ENCODE measurements around the gene CNNM4. TPM values are rescaled to one million over a fixed set of nuclear protein-coding genes. Genes with fewer than 3 reads are reported as not detected.
A peak's percentile ranks its signal among the peaks of the same experiment; 100 is the strongest.

Gene CNNM4
- polyA plus RNA-seq, 3 donors: 12.6 to 16.7 (median 13.8) TPM

DNA sequence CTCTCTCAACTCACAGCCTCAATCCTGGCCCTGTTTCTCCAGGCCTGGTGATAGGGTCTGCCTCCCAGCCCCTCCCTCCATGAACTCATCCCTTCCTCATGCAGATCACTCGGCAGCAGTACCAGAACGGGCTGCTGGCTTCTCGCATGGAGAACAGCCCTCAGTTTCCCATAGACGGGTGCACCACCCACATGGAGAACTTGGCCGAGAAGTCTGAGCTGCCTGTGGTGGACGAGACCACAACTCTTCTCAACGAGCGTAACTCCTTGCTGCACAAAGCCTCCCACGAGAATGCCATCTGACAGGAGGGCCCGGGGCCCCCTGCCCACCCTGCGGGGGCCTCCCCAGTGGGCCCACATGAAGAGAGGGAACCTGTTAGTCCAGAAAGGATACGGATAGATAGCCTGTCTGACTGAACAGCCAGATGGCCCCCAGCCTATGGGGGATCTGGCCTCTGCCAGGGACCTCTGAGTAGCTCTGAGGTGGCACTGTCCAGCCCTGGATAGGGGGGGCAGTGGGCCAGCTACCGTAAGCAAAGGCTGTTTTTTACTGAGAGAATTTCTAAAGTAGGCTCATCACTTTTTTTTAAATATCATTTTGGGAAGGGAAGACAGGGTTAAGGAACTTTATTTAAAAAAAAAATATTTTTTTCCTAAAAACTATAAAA is 48.6 kb downstream of the CNNM4 start:
- no peak for DNase-seq

DNA sequence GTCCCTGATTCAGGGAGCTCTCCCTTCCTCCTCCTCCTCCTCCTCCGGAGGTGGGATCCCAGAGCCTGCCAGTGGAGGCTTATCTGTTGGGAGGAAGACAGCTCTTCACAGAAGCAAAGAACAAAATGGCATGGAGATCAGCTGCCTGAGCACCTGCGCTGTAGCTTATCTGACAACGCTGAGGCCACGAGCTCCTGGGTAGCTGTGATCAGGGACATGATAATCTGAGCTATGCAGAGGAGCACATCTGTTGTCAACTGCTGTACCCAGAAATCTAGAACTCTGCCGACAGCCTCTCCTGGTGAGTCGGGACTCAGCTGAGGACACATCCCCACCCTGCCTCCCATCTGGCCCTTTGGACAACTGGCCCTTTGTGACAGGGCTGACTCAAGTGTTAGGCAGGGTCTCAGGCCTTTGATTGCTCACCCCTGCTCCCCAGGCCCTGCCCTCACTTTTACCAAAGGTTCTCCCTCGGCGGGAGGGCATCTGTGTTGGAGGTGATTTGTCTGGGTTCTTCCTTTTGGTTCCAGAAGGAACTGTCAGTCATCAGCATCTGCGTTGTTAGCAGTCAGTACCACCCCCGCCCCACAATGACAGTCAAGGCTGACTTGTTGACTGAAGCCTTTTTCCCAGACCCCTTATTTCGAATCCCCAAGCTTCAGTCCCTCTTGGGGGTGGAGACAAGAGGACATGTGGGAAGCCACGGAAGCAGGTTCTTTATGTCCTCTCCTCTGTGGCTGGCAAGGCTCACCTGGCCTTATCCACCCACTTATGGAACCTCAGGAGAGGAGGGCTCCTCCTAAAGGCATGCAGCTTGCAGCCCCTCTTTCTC is 49.5 kb downstream of the CNNM4 start:
- DNase-seq: no peak

DNA sequence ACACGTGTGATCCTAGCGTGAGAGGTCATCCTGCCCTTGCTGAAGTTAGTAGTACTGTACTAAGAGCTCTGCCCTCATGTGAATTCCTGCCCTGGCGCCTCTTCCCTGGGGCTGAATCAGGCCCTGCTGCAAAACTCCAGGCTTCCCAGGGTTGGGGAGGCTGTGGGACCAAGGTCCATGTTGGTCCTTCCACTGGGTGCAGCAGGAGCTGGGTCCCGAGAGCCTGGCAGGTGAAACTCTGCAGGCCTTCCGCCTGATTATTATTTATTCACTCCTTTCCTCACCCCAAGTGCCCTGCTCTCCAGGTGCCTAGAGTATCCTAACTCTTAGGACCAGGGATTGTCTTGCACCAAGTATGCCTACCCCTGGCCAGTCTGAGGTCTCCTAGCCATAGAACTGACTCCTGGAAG is 50.1 kb downstream of the CNNM4 start:
- DNase-seq: no peak

DNA sequence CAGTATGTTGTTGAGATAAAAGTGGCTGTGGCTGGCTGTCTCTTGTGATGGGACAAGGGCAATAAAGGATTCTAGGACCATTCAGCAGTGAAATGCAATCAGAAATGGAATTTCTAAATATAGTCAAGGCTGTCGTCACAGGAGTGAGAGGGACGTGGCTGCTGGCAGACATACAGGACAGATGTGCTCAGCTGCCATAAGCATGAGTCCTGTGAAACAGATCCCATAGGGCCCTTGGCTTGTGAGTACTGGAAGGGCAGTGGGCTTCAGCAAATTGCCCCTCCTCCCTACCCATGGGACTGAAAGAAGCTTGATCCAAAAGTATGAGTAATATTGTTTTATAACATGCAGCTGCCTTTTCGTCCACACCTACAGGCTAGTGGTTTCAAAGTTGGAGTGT is 51.2 kb downstream of the CNNM4 start:
- no peak for DNase-seq

DNA sequence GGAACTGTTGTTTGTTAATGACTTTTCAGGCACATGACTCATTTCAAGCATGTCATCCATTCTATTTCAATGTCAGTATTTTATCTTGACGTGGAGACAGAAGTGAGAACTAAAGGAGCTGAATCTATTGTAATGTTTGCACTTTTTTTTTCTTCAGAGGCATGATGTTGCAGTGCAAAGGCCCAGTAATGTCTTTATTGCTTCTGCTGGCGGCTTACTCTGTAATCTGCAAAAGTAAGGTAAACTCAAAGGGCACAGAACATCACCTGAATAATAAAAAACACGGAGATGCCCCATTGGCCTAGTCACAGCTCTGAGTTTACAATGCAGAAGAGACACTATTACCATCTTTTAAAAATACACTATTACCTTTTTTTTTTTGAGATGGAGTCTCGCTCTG is 53.0 kb downstream of the CNNM4 start:
- no peak for DNase-seq

DNA sequence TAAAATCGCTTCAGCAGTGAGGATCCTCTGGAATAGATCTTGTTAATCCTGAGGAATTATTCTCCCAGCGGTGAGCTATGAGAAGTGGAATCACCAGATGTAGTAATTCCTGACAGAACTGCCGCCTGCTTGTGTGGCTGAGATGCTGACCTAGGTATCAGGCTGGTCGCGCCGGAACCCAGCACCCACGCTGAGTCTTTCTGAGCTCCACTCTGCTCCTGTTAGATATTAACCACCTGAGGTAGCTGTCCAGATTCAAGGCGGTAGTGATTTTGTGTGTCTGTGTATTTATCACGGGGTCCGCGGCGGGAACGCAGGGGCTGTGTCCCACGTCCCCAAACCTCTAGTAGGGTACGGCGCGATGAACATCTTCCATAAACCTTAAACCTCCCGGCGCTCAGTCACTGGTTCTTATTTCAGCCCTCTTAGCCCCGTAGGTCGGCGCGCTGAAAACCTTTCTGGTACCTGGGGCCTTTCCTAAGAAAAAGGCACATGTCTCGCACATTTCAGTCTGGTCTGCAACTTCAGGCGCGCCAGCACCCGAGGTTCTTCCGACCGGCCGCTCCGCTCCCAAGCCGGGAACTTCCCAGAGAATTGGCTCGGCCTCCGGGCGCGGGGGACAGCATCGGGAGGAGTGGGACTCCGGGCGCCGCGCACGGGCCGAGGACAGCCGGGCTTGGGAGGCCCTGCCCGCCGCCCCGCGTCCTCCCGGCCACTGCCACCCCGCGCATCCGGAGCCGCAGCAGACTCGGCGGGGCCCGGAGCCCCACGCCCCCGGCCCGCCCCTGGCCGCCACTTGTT is 54.8 kb downstream of the CNNM4 start:
- no peak for DNase-seq

DNA sequence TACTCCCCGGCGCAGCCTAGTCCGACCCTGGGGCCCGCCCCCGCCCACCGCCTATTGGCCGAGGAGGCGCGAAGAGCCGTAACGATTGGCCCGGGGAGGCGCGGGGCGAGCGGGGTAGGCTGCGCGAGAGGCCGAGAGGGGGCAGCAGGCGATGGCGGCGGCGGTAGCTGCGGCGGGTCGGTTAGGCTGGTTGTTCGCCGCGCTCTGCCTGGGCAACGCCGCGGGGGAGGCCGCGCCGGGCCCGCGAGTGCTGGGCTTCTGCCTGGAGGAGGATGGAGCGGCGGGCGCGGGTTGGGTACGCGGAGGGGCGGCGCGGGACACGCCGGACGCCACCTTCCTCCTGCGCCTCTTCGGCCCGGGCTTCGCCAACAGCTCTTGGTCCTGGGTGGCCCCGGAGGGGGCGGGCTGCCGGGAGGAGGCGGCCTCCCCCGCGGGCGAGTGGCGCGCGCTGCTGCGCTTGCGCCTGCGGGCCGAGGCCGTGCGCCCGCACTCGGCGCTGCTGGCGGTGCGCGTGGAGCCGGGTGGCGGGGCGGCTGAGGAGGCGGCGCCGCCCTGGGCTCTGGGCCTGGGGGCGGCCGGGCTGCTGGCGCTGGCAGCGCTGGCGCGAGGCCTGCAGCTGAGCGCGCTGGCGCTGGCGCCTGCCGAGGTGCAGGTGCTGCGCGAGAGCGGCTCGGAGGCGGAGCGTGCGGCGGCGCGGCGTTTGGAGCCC is 55.6 kb downstream of the CNNM4 start, which contains the start of gene CNNM3:
Gene CNNM3 (plus strand): TSS at position 142 of the 709 bp plus-strand sequence. CDS start 10 bp downstream, at position 152.
- DNase-seq: peak; percentile 95

DNA sequence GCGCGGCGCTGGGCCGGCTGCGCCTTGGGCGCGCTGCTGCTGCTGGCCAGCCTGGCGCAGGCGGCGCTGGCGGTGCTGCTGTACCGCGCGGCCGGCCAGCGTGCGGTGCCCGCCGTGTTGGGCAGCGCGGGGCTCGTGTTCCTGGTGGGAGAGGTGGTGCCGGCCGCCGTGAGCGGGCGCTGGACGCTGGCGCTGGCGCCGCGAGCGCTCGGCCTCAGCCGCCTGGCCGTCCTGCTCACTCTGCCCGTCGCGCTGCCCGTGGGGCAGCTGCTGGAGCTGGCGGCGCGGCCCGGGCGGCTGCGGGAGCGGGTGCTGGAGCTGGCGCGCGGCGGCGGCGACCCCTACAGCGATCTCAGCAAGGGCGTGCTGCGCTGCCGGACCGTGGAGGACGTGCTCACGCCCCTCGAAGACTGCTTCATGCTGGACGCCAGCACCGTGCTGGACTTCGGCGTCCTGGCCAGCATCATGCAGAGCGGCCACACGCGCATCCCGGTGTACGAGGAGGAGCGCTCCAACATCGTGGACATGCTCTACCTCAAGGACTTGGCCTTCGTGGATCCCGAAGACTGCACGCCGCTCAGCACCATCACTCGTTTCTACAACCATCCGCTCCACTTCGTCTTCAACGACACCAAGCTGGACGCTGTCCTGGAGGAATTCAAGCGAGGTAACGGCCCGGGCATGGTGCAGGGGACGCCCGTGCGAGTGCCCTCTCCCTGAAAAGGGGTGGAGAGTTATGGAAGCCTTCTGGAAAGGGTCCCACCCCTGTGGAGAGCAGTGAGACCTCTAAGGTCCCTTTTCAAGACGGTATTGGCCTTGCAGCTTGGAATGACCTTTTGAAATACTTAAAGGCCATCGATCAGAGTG is 56.4 kb downstream of the CNNM4 start:
- DNase-seq: no peak

DNA sequence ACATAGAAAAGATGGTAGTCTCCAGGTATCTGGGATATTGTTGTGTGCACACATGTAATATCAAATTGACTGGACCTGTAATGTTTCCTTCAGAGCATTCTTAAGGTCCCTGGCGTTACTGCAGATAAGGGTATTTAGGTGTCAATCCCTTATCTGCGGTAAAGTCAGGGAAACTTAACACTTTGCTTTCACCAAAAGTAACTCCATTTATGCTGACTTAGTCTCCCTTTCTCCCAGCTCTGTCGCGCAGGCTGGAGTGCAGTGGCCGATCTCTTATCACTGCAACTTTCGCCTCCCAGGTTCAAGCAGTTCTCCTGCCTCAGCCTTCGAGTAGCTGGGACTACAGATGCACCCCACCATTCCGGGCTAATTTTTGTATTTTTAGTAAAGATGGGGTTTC is 57.2 kb downstream of the CNNM4 start:
- DNase-seq: no peak

DNA sequence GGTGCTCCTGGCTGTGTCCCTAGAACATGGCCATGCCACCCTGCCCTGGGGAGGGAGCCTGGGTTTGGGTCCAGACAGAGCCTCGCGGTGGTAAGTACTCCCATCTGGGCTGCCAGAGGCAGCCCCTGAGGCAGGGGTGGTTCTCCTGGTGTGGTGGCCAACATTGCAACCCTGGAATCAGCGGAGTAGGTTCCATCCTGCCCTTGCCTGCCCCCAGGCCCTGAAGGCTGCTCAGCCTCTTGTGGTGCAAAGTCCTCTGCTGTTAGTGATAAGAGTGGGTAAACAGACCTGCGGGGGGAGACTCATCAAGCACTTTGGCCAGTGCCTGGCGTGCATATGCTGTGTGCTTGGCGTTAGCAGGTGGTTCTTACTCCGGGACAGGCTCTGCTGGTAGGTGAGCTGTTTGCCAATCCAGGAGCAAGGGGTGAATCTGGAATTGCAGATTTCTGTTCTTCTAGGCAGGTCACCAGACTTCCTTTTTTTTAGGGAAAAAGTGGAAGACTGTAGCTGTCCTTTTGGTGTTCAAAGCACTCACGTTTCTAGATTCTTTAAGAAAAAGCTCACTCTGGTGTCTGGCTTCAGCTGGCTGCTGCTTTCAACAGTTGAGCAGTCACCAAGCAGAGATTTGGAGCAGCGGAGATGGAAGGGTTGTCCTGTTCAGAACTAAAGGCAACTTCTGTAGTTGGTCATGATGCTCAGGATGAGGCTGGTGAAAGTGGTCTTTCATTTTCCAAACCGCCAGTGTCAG is 58.6 kb downstream of the CNNM4 start:
- no peak for DNase-seq

DNA sequence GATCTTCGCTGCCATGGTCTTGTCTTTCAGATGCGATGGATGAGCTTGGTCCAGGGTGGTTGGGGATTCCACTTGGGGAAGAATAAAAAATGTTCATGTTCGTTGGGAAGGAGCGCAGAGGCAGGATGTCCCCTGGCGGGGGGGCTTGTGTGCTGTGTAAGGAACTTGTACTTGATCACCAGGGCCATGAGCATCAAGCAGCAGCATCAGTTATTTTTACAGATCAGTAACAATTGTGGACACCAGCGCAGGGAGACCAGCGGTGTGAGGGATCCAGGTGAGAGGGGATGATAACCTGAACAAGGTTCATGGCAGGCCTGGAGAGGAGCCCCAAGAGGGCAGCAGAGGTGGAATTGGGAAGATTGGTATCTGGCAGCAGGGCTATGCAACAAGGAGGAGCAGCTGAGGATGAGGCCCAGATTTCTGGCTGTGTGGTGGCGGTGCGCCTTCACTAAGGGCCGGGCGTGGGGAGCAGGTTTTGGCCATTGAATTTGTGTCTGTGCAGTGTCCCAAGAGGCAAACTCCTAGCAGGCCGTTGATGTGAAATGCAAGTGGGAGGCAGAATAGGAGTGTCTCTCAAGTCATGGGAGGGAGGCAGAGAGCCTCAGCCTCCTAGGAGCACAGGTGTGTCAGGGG is 59.3 kb downstream of the CNNM4 start:
- no peak for DNase-seq

DNA sequence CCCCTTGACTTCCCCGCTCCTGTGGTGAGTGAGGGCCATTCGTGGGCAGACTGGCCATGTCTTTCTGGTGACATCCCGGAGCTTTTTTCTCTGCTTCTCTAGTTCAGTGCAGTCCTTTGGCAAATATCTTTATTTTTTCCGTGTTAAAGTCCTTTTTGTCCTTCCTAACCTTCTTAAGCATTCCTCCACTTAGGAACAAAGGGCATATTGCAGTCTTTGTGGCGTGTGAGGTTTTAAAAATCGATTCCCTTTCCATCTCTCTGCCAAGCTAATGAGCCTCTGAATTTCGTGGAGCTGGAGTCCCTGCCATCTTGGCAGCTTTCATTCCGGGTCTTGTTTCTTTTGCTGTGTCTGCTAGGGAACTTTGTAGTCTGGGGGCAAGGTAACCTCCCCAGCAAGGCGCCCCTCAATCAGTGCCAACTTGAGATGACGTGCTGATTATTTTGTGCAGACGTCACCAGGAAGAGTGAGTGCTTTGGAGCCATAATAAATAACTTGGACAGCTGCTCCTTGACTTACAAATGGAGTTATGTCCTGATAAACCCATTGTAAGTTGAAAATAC is 60.5 kb downstream of the CNNM4 start:
- DNase-seq: no peak

DNA sequence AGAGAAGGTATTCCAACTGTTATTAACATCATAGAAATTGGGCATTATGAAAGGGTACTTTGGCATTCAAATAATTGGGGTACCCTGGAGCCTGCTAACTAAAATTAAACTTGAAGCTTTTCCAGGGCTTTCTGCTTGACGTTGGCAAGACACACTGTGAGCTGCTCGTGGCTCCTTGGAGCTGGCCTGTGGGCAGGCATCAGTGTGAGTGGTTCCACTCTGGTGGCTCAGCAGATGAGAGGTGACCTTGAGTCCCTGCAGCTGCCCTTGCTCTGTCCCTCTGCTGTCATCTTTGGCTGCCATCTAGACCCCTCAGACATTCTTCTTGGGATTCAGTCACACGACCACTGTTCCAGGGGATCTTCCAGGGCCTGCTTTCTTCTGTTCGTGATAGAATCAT is 62.1 kb downstream of the CNNM4 start:
- DNase-seq: no peak

DNA sequence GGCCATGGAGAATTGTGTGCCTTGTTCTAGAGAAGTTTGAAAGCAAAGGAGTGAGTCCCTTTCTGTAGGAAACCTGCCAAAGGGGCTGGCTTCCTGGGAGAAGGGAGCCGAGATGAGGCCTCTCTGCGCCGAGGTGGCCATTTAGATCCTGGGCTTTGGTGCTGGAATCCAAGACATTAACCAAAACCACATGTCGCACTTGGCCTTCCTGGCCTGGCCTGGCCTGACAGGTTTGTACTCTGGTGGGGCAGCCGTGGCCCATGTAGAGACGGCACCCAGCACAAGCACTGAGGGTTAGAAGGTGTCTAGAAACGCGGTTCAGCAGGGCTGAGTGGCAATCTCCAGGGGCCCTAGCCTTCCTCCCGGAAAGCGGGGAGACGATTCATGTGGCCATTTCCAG is 62.5 kb downstream of the CNNM4 start:
- DNase-seq: no peak

DNA sequence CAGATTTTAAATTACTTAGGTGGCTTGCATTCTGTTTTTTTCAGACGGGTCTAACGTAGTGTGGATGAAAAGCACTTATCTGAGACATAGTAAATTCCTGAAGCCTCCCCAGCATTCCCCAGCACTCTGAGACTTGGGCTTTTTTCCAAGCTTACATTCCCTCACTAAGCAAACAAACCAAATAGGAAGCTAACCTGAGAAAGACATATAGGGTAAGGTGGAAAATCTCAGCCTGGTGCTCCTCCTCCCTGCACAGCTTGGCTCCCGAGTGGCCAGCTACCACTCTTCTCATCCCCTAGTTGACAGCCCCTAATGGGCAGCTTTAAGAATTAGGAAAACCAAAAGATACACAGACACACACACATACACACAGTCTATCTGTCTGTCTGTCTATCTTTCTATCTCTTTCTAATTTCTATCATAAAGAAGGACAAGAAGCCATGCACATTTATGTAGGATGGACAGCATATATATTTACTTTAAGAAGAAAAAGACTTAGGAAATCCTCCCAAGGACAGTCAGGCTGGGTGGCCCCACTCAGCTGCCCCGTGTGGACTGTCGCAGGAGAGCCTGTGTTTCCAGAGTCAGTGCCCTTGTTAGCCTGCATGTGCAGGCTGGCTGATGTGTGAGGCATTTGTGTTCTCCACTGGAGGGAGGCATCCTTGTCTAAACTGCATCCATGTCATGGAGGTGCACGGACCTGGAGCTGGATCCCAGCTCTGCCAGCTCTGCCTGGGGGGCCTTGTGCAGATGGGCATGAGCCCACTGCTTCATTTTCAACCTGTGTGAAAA is 63.6 kb downstream of the CNNM4 start:
- no peak for DNase-seq

DNA sequence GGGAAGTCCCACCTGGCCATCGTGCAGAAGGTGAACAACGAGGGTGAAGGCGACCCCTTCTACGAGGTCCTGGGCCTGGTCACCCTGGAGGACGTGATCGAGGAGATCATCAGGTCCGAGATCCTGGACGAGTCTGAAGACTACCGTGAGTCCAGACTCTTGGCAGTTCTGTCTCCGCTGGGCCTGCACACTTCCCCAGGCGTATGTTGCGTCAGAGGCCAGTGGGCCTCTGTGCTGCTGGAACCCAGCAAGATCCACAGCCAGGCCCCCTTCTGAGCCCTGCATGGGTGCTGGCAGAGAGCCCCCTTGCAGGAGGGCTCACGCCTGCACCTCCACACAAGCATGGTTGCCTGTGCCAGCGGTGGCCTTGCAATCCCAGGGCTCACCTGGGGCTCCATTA is 64.4 kb downstream of the CNNM4 start:
- no peak for DNase-seq

DNA sequence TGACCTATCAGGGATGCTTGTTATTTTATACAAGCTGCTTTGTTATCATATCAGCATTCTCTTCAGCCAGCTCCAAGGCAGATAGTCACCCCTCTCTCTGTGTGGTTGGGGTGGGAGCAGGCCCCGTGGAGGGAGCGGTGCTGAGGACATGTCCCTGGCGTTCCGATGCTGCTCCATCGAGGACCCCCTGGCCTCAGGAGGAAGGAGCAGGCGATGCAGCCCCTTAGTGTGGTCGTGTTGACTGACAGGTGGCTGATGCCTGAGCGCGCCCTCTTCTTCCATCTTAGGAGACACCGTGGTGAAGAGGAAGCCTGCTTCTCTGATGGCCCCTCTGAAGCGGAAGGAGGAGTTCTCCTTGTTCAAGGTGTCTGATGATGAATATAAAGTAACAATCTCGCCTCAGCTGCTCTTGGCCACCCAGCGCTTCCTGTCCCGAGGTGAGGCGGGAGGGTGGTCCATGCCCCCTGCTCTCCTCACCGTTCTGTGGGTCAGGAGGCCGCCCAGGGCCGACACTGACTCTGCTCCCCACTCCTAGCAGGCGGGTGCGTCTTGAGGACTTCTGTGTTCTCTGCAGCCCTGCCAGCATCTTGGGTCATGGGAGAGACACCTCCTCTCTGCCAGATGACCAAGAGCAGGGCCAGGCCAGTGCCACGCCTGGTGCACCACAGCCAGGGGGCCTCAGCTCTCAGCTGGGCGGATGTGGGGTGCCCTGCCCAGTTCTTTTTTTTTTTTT is 66.0 kb downstream of the CNNM4 start:
- no peak for DNase-seq

DNA sequence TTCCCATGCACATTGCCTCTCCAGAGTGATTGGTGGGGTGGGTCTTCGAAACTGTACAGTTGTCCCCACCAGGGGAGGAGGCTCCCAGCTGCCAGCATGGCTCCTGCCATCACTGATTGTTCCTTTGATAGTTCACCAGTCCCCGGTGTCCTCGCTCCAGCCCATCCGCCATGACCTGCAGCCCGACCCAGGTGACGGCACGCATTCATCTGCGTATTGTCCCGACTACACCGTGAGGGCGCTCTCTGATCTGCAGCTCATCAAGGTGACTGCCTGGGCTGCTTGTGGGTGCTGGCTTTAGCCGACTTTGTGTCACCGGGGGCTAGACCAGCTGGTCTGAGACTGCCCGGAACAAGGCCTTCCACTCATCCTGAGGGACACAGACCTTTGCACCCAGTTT is 67.7 kb downstream of the CNNM4 start:
- DNase-seq: no peak

All from renal pelvis (tissue), 4 donors.